Caco-2 (cell line): ENCODE results near the gene INO80. TPM values are rescaled to one million over a fixed set of nuclear protein-coding genes. Genes with fewer than 3 reads are reported as not detected.

ENCODE experiments used
- BruUV-seq: library from RNA; stranded (reverse); fragments of 400-500 nt; replicated peaks from 2 replicates; lab custom pipeline; 2021; lab: Mats Ljungman, UMichigan
- CTCF ChIA-PET: fragments of 300-600 bp; sonication (Branson Sonifier 250); formaldehyde crosslinking; loops from one replicate; lab custom pipeline; 2022; ENCODE audit warnings: antibody characterized with exemption; lab: Charles Lee
- POLR2A ChIA-PET: fragments of 300-600 bp; sonication (Branson Sonifier 250); formaldehyde crosslinking; loops from one replicate; lab custom pipeline; 2022; ENCODE audit warnings: antibody characterized with exemption; lab: Charles Lee
- DNase-seq, 2 experiments: peaks; one replicate each; pipeline versions ENCODE4 v3.0.0 to v3.0.0-alpha.2; 2020 to 2022
- H3K27me3 ChIP-seq: replicated peaks from 2 replicates; pipeline ENCODE4 v1.6.0; 2011; ENCODE audit warnings: low read length; ENCODE audit not compliant: control insufficient read depth, insufficient read depth
- H3K36me3 ChIP-seq: 2 replicates; pipeline ENCODE4 v1.5.1; 2011; ENCODE audit warnings: low read length; ENCODE audit not compliant: control insufficient read depth, insufficient read depth
- H3K4me1 ChIP-seq: fragments of 250-450 bp; sonication (Bioruptor Pico); 2 replicates; pipeline ENCODE4 v1.5.1; 2020; ENCODE audit warnings: mild to moderate bottlenecking
- H3K4me3 ChIP-seq: 2 replicates; pipeline ENCODE4 v1.5.1; 2011; ENCODE audit warnings: low read depth, mild to moderate bottlenecking, control low read depth, low read length
- H3K9me3 ChIP-seq: fragments of 250-450 bp; sonication (Bioruptor Pico); 2 replicates; pipeline ENCODE4 v1.5.1; 2020; ENCODE audit warnings: mild to moderate bottlenecking, moderate library complexity
- H3K27ac Mint-ChIP-seq: one replicate; pipeline ENCODE4 v1.8.0; 2022; ENCODE audit warnings: mixed read lengths; ENCODE audit not compliant: unreplicated experiment
- H3K27me3 Mint-ChIP-seq: one replicate; pipeline ENCODE4 v1.8.0; 2022; ENCODE audit warnings: mixed read lengths; ENCODE audit not compliant: insufficient read depth, unreplicated experiment
- H3K36me3 Mint-ChIP-seq: one replicate; pipeline ENCODE4 v1.8.0; 2022; ENCODE audit warnings: mild to moderate bottlenecking, mixed read lengths; ENCODE audit not compliant: insufficient read depth, unreplicated experiment
- H3K4me1 Mint-ChIP-seq: one replicate; pipeline ENCODE4 v1.8.0; 2022; ENCODE audit warnings: low read depth, mixed read lengths; ENCODE audit not compliant: unreplicated experiment
- H3K4me3 Mint-ChIP-seq: one replicate; pipeline ENCODE4 v1.8.0; 2022; ENCODE audit warnings: mild to moderate bottlenecking, moderate library complexity, mixed read lengths; ENCODE audit not compliant: unreplicated experiment
- H3K9me3 Mint-ChIP-seq: one replicate; pipeline ENCODE4 v1.8.0; 2022; ENCODE audit warnings: mixed read lengths; ENCODE audit not compliant: unreplicated experiment
- intact Hi-C: fragments of 100-400 bp; cut with micrococcal nuclease; formaldehyde crosslinking; loops from one replicate; pipeline ENCODE4 v1.10.0; 2022; ENCODE audit not compliant: unreplicated experiment
- total RNA-seq: library from RNA; stranded (reverse); gene quantifications from 2 replicates; pipeline ENCODE4 v1.2.3, GENCODE V29; 2022
- TF ChIP-seq, protein P1 (sequence below), 2 experiments: fragments of 200-600 bp in 1 of 2; IDR thresholded peaks; 1 replicate in 1 of 2; 2 replicates in 1 of 2; pipeline versions ENCODE4 v1.5.1 to v1.8.0; 2011 to 2022; ENCODE audit warnings: antibody characterized with exemption in 1 of 2, control low read depth in 1 of 2, inconsistent platforms in 1 of 2, low read depth in 1 of 2, low read length in 1 of 2, mild to moderate bottlenecking in 1 of 2, moderate library complexity in 1 of 2; ENCODE audit not compliant: insufficient read depth in 1 of 2, severe bottlenecking in 1 of 2, unreplicated experiment in 1 of 2

INO80 gene
- total RNA-seq, 1 experiment from 2014 or later: 24.4 TPM

DNA sequence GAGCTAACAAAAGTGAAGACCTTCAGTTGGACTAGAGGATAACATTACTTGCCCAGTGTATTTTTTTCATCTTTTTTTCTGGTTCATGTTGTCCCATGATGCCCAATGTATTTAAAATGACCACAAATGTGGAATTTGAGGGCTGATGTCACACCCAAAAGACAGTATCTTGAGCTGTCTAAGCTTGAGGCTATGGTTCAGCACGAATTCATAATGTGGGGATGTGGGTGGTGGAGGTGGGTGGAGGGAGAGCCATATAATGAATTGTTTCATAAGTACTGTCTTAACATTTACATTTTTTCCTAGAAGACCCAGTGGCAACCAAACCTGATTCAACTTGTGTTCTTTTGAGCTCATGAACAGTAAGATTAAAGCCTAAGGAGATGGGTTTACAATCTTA lies 125.3 kb downstream of the INO80 start:
- no peaks in the 10 kb centered on the region for H3K9me3 Mint-ChIP-seq
- no peaks in the 10 kb centered on the region for H3K4me1 Mint-ChIP-seq
- Histone ChIP-seq H3K4me1 (no peaks in the 10 kb centered on the region), H3K36me3 (no peaks in the 10 kb centered on the region), H3K27me3 (no peaks in the 10 kb centered on the region), H3K4me3 (no peak overlapping the region), H3K9me3 (no peaks in the 10 kb centered on the region)
- H3K4me3 Mint-ChIP-seq: no peak overlapping the region
- intact Hi-C loops: no loop called here
- no peak for DNase-seq
- no peaks in the 10 kb centered on the region for H3K27me3 Mint-ChIP-seq
- TF ChIP-seq, protein P1, sequence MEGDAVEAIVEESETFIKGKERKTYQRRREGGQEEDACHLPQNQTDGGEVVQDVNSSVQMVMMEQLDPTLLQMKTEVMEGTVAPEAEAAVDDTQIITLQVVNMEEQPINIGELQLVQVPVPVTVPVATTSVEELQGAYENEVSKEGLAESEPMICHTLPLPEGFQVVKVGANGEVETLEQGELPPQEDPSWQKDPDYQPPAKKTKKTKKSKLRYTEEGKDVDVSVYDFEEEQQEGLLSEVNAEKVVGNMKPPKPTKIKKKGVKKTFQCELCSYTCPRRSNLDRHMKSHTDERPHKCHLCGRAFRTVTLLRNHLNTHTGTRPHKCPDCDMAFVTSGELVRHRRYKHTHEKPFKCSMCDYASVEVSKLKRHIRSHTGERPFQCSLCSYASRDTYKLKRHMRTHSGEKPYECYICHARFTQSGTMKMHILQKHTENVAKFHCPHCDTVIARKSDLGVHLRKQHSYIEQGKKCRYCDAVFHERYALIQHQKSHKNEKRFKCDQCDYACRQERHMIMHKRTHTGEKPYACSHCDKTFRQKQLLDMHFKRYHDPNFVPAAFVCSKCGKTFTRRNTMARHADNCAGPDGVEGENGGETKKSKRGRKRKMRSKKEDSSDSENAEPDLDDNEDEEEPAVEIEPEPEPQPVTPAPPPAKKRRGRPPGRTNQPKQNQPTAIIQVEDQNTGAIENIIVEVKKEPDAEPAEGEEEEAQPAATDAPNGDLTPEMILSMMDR (IDR thresholded peaks at IDR 0.05; ENCODE audit: insufficient read depth in 1 of 2, low read depth in 1 of 2, low read length in 1 of 2, severe bottlenecking in 1 of 2, unreplicated experiment in 1 of 2): no peak
- H3K36me3 Mint-ChIP-seq: peaks cover 69% of the 10 kb centered on the region
- BruUV-seq: no TSS peak
- ChIA-PET POLR2A (no interaction called here), CTCF (interaction anchor here (0.6 kb wide), 1 partner anchor 25 kb away, joined by 4 read pairs; no protein-coding TSS in a partner anchor)
- H3K27ac Mint-ChIP-seq: no peak overlapping the region

DNA sequence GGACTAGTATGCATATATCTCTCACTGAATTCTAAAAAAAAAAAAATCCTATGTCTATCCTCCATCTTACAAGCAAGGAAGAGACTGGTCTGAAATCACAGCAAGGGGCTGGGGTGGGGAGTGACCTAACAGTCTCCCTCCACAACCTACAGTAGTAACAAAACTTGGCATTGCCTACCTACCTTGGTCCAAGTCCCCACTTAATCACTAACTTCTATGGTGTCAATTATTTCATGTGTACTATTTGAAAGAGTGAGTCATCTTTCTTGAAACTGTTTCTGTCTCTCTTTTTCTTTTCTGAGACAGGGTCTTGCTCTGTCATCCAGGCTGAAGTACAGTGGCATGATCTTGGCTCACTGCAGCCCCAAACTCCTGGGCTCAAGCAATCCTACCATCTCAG lies 126.0 kb downstream of the INO80 start:
- no peaks in the 10 kb centered on the region for H3K36me3 ChIP-seq
- BruUV-seq: no TSS peak

DNA sequence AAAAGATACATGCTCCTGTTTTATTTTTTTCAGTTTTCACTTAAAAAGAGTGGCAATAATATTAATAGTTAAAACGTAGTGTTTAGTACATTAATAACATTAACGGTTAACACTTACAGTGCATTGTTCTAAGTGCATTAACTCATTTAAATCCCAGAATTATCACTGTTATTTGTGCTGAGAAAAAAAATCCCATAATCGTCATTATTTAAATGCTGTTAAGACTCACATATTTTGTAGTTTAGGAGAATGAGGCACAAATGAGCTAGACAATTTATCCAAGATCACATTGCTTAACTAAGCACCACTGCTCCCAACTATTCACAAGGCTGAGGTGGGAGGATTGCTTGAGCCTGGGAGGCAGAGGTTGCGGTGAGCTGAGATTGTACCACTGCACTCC lies 127.9 kb downstream of the INO80 start:
- CTCF ChIA-PET: no interaction called here
- TF ChIP-seq, protein P1 (IDR thresholded peaks at IDR 0.05; ENCODE audit: insufficient read depth in 1 of 2, low read depth in 1 of 2, low read length in 1 of 2, severe bottlenecking in 1 of 2, unreplicated experiment in 1 of 2): no peak
- no peaks in the 10 kb centered on the region for H3K9me3 ChIP-seq

More for the DNA sequence above, 126.0 kb downstream of the INO80 start:
- H3K27me3 Mint-ChIP-seq: no peaks in the 10 kb centered on the region
- no peaks in the 10 kb centered on the region for H3K27me3 ChIP-seq
- TF ChIP-seq, protein P1 (IDR thresholded peaks at IDR 0.05; ENCODE audit: insufficient read depth in 1 of 2, low read depth in 1 of 2, low read length in 1 of 2, severe bottlenecking in 1 of 2, unreplicated experiment in 1 of 2): no peak
- no peaks in the 10 kb centered on the region for H3K9me3 Mint-ChIP-seq
- intact Hi-C loops: no loop called here
- H3K4me3 Mint-ChIP-seq: no peak overlapping the region
- H3K4me1 ChIP-seq: no peaks in the 10 kb centered on the region
- no peak overlapping the region for H3K4me3 ChIP-seq
- H3K9me3 ChIP-seq: no peaks in the 10 kb centered on the region
- peaks cover 69% of the 10 kb centered on the region for H3K36me3 Mint-ChIP-seq
- H3K4me1 Mint-ChIP-seq: no peaks in the 10 kb centered on the region
- DNase-seq: no peak
- POLR2A ChIA-PET: no interaction called here
- H3K27ac Mint-ChIP-seq: no peak overlapping the region
- CTCF ChIA-PET: no interaction called here

More for the DNA sequence above, 127.9 kb downstream of the INO80 start:
- Mint-ChIP-seq H3K4me3 (no peak overlapping the region), H3K4me1 (no peaks in the 10 kb centered on the region), H3K9me3 (no peaks in the 10 kb centered on the region), H3K27me3 (no peaks in the 10 kb centered on the region), H3K36me3 (peaks cover 64% of the 10 kb centered on the region), H3K27ac (no peak overlapping the region)
- DNase-seq: no peak
- no peaks in the 10 kb centered on the region for H3K36me3 ChIP-seq
- no peaks in the 10 kb centered on the region for H3K27me3 ChIP-seq
- intact Hi-C loops: no loop called here
- POLR2A ChIA-PET: no interaction called here
- no peaks in the 10 kb centered on the region for H3K4me1 ChIP-seq
- no peak overlapping the region for H3K4me3 ChIP-seq
- no TSS peak for BruUV-seq
